Sigmoid colon (tissue), 4 donors: ENCODE data around the gene FHOD3.

Source experiments
- POLR2A ChIP-seq, 2 donors: fragments of 450-650 bp; IDR thresholded peaks; one replicate each; pipeline ENCODE4 v1.6.1; 2016; ENCODE audit warnings: antibody characterized with exemption in 2 of 2, mild to moderate bottlenecking in 2 of 2, moderate library complexity in 2 of 2
- POLR2AphosphoS5 ChIP-seq, 4 donors: sonication (generic); formaldehyde crosslinking; IDR thresholded peaks; one replicate each; pipeline ENCODE4 v1.6.1; 2017; ENCODE audit warnings: antibody characterized with exemption in 4 of 4
- TF ChIP-seq, protein P1 (sequence below), 4 experiments: fragments of 450-650 bp in 3 of 4; fragments of 200-600 bp in 1 of 4; IDR thresholded peaks; one replicate each; pipeline ENCODE4 v1.5.1; 2016 to 2019; ENCODE audit warnings: antibody characterized with exemption in 4 of 4, mild to moderate bottlenecking in 3 of 4, moderate library complexity in 2 of 4

DNA sequence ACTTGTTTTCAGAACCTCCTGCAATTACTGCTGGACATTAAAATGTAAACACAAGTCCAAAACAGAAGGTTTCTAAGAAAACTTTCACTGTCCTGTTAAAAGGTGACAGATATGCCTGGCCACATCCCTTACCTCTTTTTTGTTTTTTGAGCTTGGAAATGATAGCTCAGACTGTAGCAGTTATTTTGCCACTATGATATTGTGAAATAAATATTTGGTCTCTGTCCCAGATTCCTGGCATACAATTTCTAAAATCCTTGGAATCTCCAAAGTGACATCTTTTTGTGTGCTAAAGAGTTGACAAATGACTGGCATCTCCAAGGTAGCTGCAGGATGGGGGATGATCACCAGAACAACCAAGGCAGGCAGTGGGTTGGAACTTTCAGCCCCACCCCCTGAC is 514.4 kb downstream of the FHOD3 start:
- TF ChIP-seq POLR2A (IDR thresholded peaks at IDR 0.05) (no peak), POLR2AphosphoS5 (IDR thresholded peaks at IDR 0.05) (no peak)
- TF ChIP-seq, protein P1, sequence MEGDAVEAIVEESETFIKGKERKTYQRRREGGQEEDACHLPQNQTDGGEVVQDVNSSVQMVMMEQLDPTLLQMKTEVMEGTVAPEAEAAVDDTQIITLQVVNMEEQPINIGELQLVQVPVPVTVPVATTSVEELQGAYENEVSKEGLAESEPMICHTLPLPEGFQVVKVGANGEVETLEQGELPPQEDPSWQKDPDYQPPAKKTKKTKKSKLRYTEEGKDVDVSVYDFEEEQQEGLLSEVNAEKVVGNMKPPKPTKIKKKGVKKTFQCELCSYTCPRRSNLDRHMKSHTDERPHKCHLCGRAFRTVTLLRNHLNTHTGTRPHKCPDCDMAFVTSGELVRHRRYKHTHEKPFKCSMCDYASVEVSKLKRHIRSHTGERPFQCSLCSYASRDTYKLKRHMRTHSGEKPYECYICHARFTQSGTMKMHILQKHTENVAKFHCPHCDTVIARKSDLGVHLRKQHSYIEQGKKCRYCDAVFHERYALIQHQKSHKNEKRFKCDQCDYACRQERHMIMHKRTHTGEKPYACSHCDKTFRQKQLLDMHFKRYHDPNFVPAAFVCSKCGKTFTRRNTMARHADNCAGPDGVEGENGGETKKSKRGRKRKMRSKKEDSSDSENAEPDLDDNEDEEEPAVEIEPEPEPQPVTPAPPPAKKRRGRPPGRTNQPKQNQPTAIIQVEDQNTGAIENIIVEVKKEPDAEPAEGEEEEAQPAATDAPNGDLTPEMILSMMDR (IDR thresholded peaks at IDR 0.05): no peak
